SK-N-SH treated with all-trans-retinoic acid at 6 μM for 48 hours (cell line): Measurements from ENCODE around the gene AASS.

Experiments
- ARNTL ChIP-seq: fragments of 450-650 bp; formaldehyde crosslinking; IDR thresholded peaks from 2 replicates; pipeline ENCODE4 v1.5.0; 2020; ENCODE audit warnings: low read depth, mild to moderate bottlenecking, moderate library complexity, borderline replicate concordance
- BACH2 ChIP-seq: fragments of 250-450 bp; sonication (Bioruptor Pico); IDR thresholded peaks from 2 replicates; pipeline ENCODE4 v1.9.0; 2021; ENCODE audit warnings: mild to moderate bottlenecking, borderline replicate concordance
- CSDC2 ChIP-seq: fragments of 250-450 bp; sonication (Bioruptor Pico); IDR thresholded peaks from 2 replicates; pipeline ENCODE4 v1.5.0; 2020; ENCODE audit warnings: mild to moderate bottlenecking, moderate library complexity
- RARB ChIP-seq: fragments of 250-450 bp; sonication (Bioruptor Pico); IDR thresholded peaks from 2 replicates; pipeline ENCODE4 v1.8.0; 2021; ENCODE audit warnings: mild to moderate bottlenecking, moderate library complexity
- TCF4 ChIP-seq: fragments of 250-450 bp; sonication (Bioruptor Pico); IDR thresholded peaks from 2 replicates; pipeline ENCODE4 v1.8.0; 2021; ENCODE audit warnings: mild to moderate bottlenecking, moderate library complexity, borderline replicate concordance
- TOX ChIP-seq: fragments of 250-450 bp; sonication (Bioruptor Pico); IDR thresholded peaks from 2 replicates; pipeline ENCODE4 v1.8.0; 2021; ENCODE audit warnings: mild to moderate bottlenecking, moderate library complexity, borderline replicate concordance
- ZFP3 ChIP-seq: fragments of 250-450 bp; sonication (Bioruptor Pico); IDR thresholded peaks from 2 replicates; pipeline ENCODE4 v1.5.0; 2020; ENCODE audit warnings: mild to moderate bottlenecking, moderate library complexity
- ZNF565 ChIP-seq: fragments of 450-650 bp; formaldehyde crosslinking; conservative IDR thresholded peaks from 2 replicates; pipeline ENCODE4 v1.5.0; 2020; ENCODE audit warnings: low read depth, mild to moderate bottlenecking, moderate library complexity
- TF ChIP-seq, protein P1 (sequence below): fragments of 250-450 bp; sonication (Bioruptor Pico); IDR thresholded peaks from 2 replicates; pipeline ENCODE4 v1.8.0; 2020; ENCODE audit warnings: mild to moderate bottlenecking, moderate library complexity, borderline replicate concordance

DNA sequence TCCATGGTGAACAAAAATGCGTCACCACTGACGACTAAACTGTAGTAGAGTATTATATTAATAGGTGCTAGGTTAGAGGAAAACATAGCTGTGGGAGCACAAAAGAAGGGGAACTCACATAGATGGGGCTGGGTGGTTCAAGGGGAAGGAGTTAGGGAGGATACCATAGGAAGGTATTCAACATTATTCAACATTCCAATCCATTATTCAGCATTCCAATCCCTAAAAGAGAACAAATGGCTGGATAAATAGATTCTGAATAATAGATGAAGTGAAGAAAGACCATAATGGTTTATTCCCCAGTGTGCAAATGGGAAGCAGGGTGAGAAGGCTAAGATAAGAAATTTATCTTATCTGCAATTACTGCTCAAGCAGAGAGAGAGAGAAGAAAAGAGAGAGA lies 61.4 kb downstream of the AASS start:
- TF ChIP-seq, protein P1, sequence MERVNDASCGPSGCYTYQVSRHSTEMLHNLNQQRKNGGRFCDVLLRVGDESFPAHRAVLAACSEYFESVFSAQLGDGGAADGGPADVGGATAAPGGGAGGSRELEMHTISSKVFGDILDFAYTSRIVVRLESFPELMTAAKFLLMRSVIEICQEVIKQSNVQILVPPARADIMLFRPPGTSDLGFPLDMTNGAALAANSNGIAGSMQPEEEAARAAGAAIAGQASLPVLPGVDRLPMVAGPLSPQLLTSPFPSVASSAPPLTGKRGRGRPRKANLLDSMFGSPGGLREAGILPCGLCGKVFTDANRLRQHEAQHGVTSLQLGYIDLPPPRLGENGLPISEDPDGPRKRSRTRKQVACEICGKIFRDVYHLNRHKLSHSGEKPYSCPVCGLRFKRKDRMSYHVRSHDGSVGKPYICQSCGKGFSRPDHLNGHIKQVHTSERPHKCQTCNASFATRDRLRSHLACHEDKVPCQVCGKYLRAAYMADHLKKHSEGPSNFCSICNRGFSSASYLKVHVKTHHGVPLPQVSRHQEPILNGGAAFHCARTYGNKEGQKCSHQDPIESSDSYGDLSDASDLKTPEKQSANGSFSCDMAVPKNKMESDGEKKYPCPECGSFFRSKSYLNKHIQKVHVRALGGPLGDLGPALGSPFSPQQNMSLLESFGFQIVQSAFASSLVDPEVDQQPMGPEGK (CRISPR knock-in tag): no peak
- TF ChIP-seq BACH2 (no peak), ZNF565 (CRISPR knock-in tag) (no peak), RARB (no peak), TCF4 (CRISPR knock-in tag) (no peak), ZFP3 (CRISPR knock-in tag) (no peak), ARNTL (CRISPR knock-in tag) (no peak), TOX (CRISPR knock-in tag) (no peak), CSDC2 (CRISPR knock-in tag) (no peak)
